Progenitor cell of endocrine pancreas (in vitro differentiated cells): ENCODE results near the gene KRT35. TPM values are rescaled to one million over a fixed set of nuclear protein-coding genes. Genes with fewer than 3 reads are reported as not detected.

Experiments
- DNase-seq: peaks from one replicate; pipeline ENCODE4 v3.0.0; 2021; ENCODE audit warnings: low spot score; ENCODE audit not compliant: unreplicated experiment
- H3K27ac Mint-ChIP-seq: 2 replicates; pipeline ENCODE4 v1.8.0; 2021; ENCODE audit warnings: mild to moderate bottlenecking, moderate library complexity, mixed read lengths
- H3K27me3 Mint-ChIP-seq: 2 replicates; pipeline ENCODE4 v1.8.0; 2021; ENCODE audit warnings: mixed read lengths
- H3K36me3 Mint-ChIP-seq: 2 replicates; pipeline ENCODE4 v1.8.0; 2022; ENCODE audit warnings: mixed read lengths; ENCODE audit not compliant: insufficient read depth
- H3K4me1 Mint-ChIP-seq: 2 replicates; pipeline ENCODE4 v1.8.0; 2021; ENCODE audit warnings: low read depth, mixed read lengths
- H3K4me3 Mint-ChIP-seq: 2 replicates; pipeline ENCODE4 v1.8.0; 2021; ENCODE audit warnings: low read depth, mild to moderate bottlenecking, moderate library complexity, mixed read lengths
- H3K9me3 Mint-ChIP-seq: 2 replicates; pipeline ENCODE4 v1.8.0; 2021; ENCODE audit warnings: low read depth, mixed read lengths
- CTCF ChIP-seq: fragments of 200-600 bp; sonication (generic); IDR thresholded peaks from one replicate; pipeline ENCODE4 v1.5.0; 2021; ENCODE audit warnings: antibody characterized with exemption, mild to moderate bottlenecking; ENCODE audit not compliant: unreplicated experiment
- microRNA-seq: library from miRNA; unstranded; fragments of <30 nt; microRNA quantifications from one replicate; pipeline ENCODE4 v1.1.0, GENCODE V29; 2020; ENCODE audit warnings: borderline number of aligned reads; ENCODE audit not compliant: unreplicated experiment
- total RNA-seq: library from RNA; stranded (reverse); gene quantifications from 2 replicates; pipeline ENCODE4 v1.2.1, GENCODE V29; 2021

KRT35 gene
- total RNA-seq, 1 donor from 2014 or later = not detected

DNA sequence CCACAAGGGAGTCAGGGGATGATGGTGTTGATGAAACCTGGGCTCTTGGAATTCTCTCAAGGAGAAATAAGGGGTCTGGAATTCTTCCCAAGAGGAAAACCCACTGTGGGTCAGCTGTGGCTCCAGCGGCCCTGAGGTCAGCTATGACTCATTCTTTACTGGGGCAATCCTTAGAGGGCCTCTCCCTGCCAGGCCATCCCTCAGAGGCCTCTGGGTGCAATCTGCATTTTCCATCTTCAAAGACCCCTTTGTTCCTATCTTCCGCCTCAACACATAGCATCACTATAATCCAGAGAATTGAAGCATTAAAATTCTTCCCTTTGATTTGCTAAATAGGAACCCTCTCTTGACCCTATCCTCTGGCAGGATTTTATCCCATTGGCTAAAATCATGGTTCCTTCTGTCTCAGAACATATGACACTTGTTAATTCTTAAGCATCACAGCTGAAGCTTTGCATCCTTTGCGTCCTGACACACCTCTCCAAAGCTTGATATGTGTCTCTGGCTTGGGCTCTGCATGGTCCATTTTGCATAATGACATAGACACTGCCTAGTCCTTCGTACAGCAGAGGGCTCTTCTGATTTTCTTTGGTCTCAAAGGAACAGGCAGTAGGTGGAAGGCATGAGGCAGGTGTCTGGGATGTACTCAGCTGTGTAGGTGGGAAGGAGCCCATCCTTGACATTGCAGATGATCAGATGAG lies 52.2 kb downstream of the KRT35 start:
- H3K27me3 Mint-ChIP-seq = peaks cover 37% of the 10 kb centered on the region
- TF ChIP-seq CTCF = no peak
- no peak overlapping the region for H3K27ac Mint-ChIP-seq
- no peaks in the 10 kb centered on the region for H3K9me3 Mint-ChIP-seq
- H3K4me1 Mint-ChIP-seq = no peaks in the 10 kb centered on the region
- H3K4me3 Mint-ChIP-seq = no peak overlapping the region
- DNase-seq = no peak
- no peaks in the 10 kb centered on the region for H3K36me3 Mint-ChIP-seq

Small RNA genes within 50 kb of the gene (microRNA-seq; reads per million reads assigned to microRNA genes)
- not detected for gene MIR6510

Other genes with a start within 250 kb of the KRT35 start
- not detected in 2 replicates for gene KRTAP9-3, start 248.7 kb downstream of the KRT35 start, total RNA-seq
- gene KRTAP9-8, start 243.2 kb downstream of the KRT35 start, total RNA-seq = not detected in 2 replicates
- gene KRTAP9-4, start 231.5 kb downstream of the KRT35 start, total RNA-seq = not detected in 2 replicates
- gene KRTAP9-9, start 225.8 kb downstream of the KRT35 start, total RNA-seq = not detected in 2 replicates
- gene KRTAP9-6, start 215.8 kb downstream of the KRT35 start, total RNA-seq = not detected in 2 replicates
- not detected in 2 replicates for gene KRTAP9-7, start 205.5 kb downstream of the KRT35 start, total RNA-seq
- not detected in 2 replicates for gene KRTAP29-1, start 178.3 kb downstream of the KRT35 start, total RNA-seq
- not detected in 2 replicates for gene KRTAP16-1, start 171.8 kb downstream of the KRT35 start, total RNA-seq
- gene KRTAP17-1, start 165.4 kb downstream of the KRT35 start, total RNA-seq = not detected in 2 replicates
- not detected in 2 replicates for gene KRT33A, start 130.3 kb downstream of the KRT35 start, total RNA-seq
- gene KRT33B, start 111.3 kb downstream of the KRT35 start, total RNA-seq = not detected in 2 replicates
- not detected in 2 replicates for gene KRT34, start 98.8 kb downstream of the KRT35 start, total RNA-seq
- gene KRT31, start 83.5 kb downstream of the KRT35 start, total RNA-seq = not detected in 2 replicates
- not detected in 2 replicates for gene KRT37, start 56.6 kb downstream of the KRT35 start, total RNA-seq
- not detected in 2 replicates for gene KRT38, start 40.2 kb downstream of the KRT35 start, total RNA-seq
- gene KRT32, start 13.8 kb downstream of the KRT35 start, total RNA-seq = not detected in 2 replicates
- gene KRT36, start 8.8 kb upstream of the KRT35 start, total RNA-seq = not detected in 2 replicates
- gene KRT13, start 24.5 kb upstream of the KRT35 start, total RNA-seq = not detected in 2 replicates
- 2.9 TPM in 2 replicates for gene KRT15, start 37.7 kb upstream of the KRT35 start, total RNA-seq
- gene KRT19, start 47.2 kb upstream of the KRT35 start, total RNA-seq = 398 and 429 TPM in 2 replicates
- gene KRT9, start 90.9 kb upstream of the KRT35 start, total RNA-seq = not detected in 2 replicates
- gene KRT14, start 105.7 kb upstream of the KRT35 start, total RNA-seq = not detected in 2 replicates
- not detected in 2 replicates for gene KRT16, start 131.6 kb upstream of the KRT35 start, total RNA-seq
- gene KRT17, start 143.4 kb upstream of the KRT35 start, total RNA-seq = 0.22 and 0.46 TPM in 2 replicates
- gene EIF1, start 207.7 kb upstream of the KRT35 start, total RNA-seq = 622 and 652 TPM in 2 replicates
- 28.1 and 32.0 TPM in 2 replicates for gene GAST, start 231.2 kb upstream of the KRT35 start, total RNA-seq